Activated CD8-positive, alpha-beta memory T cell treated with anti-CD3 and anti-CD28 coated beads for 36 hours (primary cell): ENCODE measurements around the gene NHLH2. TPM values are rescaled to one million over a fixed set of nuclear protein-coding genes. Genes with fewer than 3 reads are reported as not detected.

Experiments used
- CTCF ChIA-PET: fragments of 350-600 bp; sonication (Branson Sonifier 250); formaldehyde crosslinking; loops from one replicate; lab custom pipeline; 2021; ENCODE audit warnings: antibody characterized with exemption; lab: Charles Lee
- POLR2A ChIA-PET: fragments of 350-600 bp; sonication (Branson Sonifier 250); formaldehyde crosslinking; loops from one replicate; lab custom pipeline; 2021; ENCODE audit warnings: antibody characterized with exemption; lab: Charles Lee
- total RNA-seq, 2 experiments: library from RNA; stranded (reverse); gene quantifications; one replicate each; pipeline ENCODE4 v1.2.3, GENCODE V29; 2021

Gene NHLH2
- not detected for total RNA-seq

DNA sequence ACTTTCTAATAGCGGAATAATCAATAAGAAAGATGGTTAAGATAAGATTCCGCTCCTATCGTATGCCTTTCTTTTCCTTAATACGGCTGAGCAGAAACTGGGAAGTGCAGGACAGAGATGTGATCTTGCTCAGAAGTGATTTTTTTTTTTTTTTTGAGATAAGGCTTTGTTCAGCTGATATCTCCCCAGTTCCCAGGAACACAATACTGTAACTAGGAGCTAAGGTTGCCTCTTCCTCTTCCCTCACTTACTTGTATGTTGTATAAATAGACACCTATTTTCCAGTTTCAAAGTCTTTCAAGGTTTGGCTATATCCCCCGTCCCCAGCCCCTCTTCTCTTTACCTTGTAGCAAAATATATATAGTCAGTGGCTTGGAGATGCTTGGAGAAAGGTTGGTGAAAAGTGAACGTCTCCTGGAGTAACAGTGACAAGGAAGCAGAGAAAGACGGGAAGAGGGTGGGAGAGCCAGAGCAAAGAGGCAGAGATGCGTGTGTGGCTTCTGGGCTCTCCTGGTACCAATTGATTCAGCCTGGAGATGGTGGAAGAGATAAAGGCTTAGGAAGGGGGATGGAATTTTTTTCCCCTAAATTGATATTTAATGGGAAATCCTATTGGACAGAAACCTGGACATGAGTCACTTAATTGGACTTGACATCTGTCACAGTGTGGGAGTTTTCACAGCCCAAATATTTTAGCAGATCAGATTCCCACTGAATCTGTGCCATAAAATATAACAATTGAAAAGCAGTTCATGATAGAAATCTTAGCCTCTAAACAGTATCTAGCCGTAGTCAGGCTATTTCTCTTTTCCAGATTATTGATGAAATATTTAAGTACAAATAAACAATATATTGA lies at the start of gene NHLH2:
Gene NHLH2 (minus strand): TSS at position 522 of the 856 bp plus-strand sequence. CDS start 2,754 bp downstream, outside the sequence.
- ChIA-PET CTCF (no interaction called here), POLR2A (no interaction called here)

DNA sequence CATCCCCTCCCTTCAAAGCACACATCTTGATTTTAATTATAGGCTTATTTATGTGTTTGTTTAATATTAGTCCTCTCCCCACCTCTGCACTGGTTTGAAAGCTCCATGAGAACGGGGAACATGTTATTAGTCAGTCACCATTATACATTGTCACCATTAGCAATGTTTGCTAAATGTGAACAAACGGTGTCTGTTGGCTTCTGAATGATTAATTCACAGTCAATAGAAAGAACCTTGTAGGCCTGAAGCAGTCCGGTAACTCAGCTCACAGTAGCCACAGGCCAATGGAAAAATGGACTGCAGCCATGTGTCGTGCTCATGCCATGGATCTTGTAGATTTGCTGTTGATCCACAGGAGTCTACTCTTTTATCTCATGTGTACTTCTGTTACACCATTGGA lies 49.7 kb upstream of the NHLH2 start:
- CTCF ChIA-PET: no interaction called here
- POLR2A ChIA-PET: no interaction called here

GRCh38 chr1:115888976-115889375 lies 48.0 kb upstream of the NHLH2 start:
- ChIA-PET POLR2A (interaction anchor here (0.5 kb wide), 1 partner anchor 927 kb away, joined by 4 read pairs; no protein-coding TSS in a partner anchor), CTCF (interaction anchor here (1.2 kb wide), 1 partner anchor 10 kb away, joined by 3 read pairs; no protein-coding TSS in a partner anchor)

- CTCF ChIA-PET: no interaction called here
- POLR2A ChIA-PET: interaction anchor here (0.5 kb wide), 1 partner anchor 120 kb away, joined by 3 read pairs; no protein-coding TSS in a partner anchor
These were observed 42.3 kb upstream of the NHLH2 start for GRCh38 chr1:115882913-115883902.

GRCh38 chr1:115880981-115881672 lies 40.2 kb upstream of the NHLH2 start:
- POLR2A ChIA-PET: no interaction called here
- CTCF ChIA-PET: no interaction called here

GRCh38 chr1:115879977-115880376 lies 39.1 kb upstream of the NHLH2 start:
- CTCF ChIA-PET: no interaction called here
- POLR2A ChIA-PET: no interaction called here

DNA sequence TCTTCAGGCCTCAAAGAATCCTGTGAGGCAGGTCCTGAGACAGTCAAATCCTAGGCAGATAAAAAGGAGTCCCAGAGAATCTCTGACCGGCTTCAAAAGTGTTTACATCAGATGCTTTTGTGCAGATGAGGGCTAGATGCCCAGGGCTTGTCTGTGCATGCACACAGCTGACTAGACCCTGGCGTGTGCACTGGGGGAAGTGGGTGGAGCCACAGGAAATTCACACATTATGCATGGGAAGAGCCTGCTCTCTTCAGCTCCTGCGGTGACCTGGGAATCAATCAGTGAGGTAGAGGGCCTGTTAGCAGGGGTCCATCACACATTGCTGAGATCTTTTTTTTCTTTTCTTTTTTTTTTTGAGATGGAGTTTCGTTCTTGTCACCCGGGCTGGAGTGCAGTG lies 36.6 kb upstream of the NHLH2 start:
- ChIA-PET CTCF (no interaction called here), POLR2A (no interaction called here)

- CTCF ChIA-PET: no interaction called here
- POLR2A ChIA-PET: no interaction called here
These were observed 34.0 kb upstream of the NHLH2 start for GRCh38 chr1:115874904-115875303.

DNA sequence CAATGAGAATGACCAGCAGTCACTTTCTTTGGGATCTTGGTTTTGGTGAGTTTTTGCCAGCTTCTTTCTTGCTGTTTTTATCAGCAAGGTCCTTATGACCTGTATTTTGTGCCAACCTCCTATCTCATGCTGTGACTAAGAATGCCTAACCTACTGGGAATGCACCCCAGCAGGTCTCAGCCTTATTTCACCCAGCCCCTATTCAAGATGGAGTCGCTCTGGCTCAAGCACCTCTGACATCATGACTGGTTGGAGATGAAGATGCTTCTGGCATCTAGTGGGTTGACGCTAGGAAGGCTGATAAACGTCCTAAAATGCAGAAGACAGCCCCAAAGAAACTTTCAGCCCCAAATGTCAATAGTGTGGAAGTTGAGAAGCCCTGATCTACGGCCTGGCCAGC lies 33.6 kb upstream of the NHLH2 start:
- CTCF ChIA-PET: no interaction called here
- POLR2A ChIA-PET: no interaction called here

- POLR2A ChIA-PET: no interaction called here
- CTCF ChIA-PET: no interaction called here
These were observed 32.3 kb upstream of the NHLH2 start for GRCh38 chr1:115873184-115873583.

GRCh38 chr1:115869064-115869463 lies 28.1 kb upstream of the NHLH2 start:
- ChIA-PET CTCF (no interaction called here), POLR2A (no interaction called here)

- POLR2A ChIA-PET: no interaction called here
- CTCF ChIA-PET: no interaction called here
These were observed 26.3 kb upstream of the NHLH2 start for GRCh38 chr1:115867216-115867615.

DNA sequence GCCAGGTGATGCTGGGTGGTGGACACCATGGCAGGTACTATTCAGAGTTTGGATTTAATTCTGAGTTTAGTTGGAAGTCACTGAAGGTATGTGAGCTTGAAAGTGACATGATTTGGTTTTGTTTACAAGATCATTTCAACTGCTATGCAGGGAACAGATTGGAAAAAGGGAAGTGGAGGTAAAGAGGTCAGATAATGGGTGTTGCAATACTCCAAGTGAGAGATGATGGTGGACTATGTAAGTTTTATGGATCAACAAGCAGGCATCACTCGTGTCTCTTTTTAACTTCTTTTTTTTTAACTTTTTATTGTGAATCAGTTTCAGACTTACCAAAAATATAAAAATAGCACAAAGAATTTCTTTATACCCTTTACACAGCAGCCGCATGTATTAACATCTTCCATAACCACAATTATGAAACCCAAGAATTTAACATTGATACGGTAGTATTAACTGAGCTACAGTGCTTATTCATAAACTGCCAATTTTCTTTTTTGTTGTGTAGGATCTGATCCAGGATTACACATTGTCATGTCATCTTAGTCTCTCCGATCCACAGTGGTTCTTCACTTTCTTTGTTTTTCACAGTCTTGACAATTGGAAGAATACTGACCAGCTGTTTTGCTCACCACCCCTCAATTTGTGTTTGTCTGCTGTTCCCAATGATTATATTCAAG lies 24.9 kb upstream of the NHLH2 start:
- POLR2A ChIA-PET: no interaction called here
- CTCF ChIA-PET: no interaction called here

- ChIA-PET CTCF (no interaction called here), POLR2A (no interaction called here)
These were observed 21.5 kb upstream of the NHLH2 start for GRCh38 chr1:115862403-115862802.

DNA sequence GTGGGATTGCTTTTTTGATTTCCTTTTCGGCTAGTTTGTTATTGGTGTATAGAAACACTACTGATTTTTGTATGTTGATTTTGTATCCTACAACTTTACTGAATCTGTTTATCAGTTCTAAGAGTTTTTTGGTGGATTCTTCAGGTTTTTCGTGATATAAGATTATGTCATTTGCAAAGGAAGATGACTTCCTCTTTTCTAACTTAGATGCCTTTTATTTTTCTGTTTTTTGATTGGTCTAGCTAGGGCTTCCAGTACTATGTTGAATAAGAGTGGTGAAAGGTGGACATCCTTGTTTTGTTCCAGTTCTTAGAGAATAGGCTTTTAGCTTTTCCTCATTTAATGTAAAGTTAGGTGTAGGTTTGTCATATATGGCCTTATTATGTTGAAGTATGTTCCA lies 13.1 kb upstream of the NHLH2 start:
- POLR2A ChIA-PET: no interaction called here
- CTCF ChIA-PET: no interaction called here

DNA sequence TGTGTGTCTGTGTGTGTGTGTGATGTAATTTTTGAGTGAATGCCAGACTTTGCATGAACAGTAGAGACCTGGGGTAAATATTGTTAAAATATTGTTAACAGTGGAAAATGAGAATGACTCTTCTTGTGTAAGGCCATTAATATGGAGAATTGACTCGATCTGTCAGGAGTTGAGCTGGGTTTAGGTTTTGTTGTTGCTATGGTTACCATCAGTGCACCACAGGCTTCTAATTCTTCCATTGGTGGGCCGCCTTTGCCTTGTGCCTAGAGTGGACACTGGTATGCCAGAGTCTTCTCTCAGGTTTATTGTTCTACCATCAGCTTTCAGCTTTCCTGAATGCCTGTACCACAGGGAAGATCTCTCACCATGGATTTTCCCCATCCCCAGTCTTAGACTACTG lies 10.0 kb upstream of the NHLH2 start:
- CTCF ChIA-PET: no interaction called here

GRCh38 chr1:115847787-115848186 lies 6.9 kb upstream of the NHLH2 start:
- CTCF ChIA-PET: no interaction called here

More for the DNA sequence above, 10.0 kb upstream of the NHLH2 start:
- POLR2A ChIA-PET: no interaction called here

DNA sequence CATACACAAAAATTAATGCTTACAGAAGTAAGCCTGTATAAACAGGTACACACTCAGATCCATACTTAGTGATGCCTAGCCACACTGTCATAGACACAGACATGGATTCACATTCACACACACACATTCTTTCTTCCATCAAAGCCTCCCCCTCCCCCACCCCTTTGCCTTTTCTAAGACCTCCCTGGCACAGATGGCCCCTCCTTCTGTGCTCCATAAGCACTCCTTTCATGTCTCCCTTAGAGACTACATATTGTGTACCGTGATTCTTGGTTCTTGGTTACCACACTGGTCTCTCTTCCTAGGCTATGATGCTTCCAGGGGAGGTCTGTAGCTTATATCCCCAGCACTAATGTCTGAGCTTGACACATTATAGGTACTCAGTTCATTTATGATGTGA lies 2.0 kb upstream of the NHLH2 start:
- CTCF ChIA-PET: no interaction called here
- POLR2A ChIA-PET: no interaction called here

More at GRCh38 chr1:115847787-115848186, 6.9 kb upstream of the NHLH2 start:
- POLR2A ChIA-PET: no interaction called here

DNA sequence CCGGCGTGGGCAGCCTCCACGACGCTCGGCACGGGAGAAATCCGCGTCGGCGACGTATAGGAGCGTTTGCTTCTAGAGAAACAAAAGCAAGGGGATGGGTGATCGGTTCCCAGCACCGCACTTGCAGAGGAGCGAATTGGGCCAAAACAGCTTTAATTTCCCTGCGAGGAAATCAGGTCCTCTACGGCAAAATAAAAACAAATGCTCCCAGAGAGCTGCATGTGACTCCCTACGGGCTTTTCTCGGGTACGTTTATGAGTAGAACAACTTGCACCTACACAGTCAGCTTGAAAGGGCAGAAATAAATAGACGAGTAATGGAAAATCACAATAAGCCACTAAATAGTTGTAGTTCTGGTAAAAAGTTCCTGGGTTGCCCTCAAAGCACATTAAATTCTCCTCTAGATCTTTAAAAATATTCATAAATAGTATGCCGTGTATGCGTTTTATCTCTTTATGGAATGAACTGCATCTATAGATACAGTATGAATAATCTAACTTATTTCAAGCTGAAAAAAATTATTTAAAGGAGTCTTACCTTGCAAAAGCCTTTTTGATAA lies 1.2 kb downstream of the NHLH2 start:
- CTCF ChIA-PET: no interaction called here
- POLR2A ChIA-PET: no interaction called here
